GM12878 (cell line): Measurements from ENCODE around the gene ALOX12. TPM values are rescaled to one million over a fixed set of nuclear protein-coding genes. Genes with fewer than 3 reads are reported as not detected.

Experiments
- ATAC-seq: fragments of 200-7000 bp; cut with Tn5 transposase; 3 replicates; pipeline ENCODE4 v1.9.1; 2020; ENCODE audit warnings: mild to moderate bottlenecking, moderate library complexity
- BruUV-seq: library from RNA; stranded (reverse); fragments of 400-500 nt; replicated peaks from 2 replicates; lab custom pipeline; 2021; lab: Mats Ljungman, UMichigan
- CTCF ChIA-PET: fragments of 300-600 bp; sonication (Branson Sonifier 250); formaldehyde crosslinking; extraction: SDS; loops from one replicate; lab custom pipeline; 2021; ENCODE audit warnings: inconsistent platforms; lab: Yijun Ruan, JAX
- POLR2A ChIA-PET: fragments of 350-600 bp; formaldehyde crosslinking; extraction: SDS; loops from one replicate; lab custom pipeline; 2021; ENCODE audit warnings: inconsistent platforms; lab: Charles Lee
- RAD21 ChIA-PET: fragments of 300-600 bp; sonication (Branson Sonifier 250); formaldehyde crosslinking; loops from one replicate; lab custom pipeline; 2023; ENCODE audit warnings: antibody characterized with exemption; ENCODE audit not compliant: unreplicated experiment; lab: Charles Lee
- SMC1A ChIA-PET: fragments of 300-600 bp; sonication (Branson Sonifier 250); formaldehyde crosslinking; loops from one replicate; lab custom pipeline; 2023; ENCODE audit not compliant: unreplicated experiment, uncharacterized antibody; lab: Charles Lee
- DNase-seq: peaks from one replicate; pipeline ENCODE4 v3.0.0-alpha.2; 2011; ENCODE audit warnings: low read depth, low spot score
- FAIRE-seq: peaks from 3 replicates; lab custom pipeline; 2011; peaks lifted over from hg19 to GRCh38; lab: Jason Lieb, UNC
- H2AFZ ChIP-seq: 2 replicates; pipeline ENCODE4 v1.6.0; 2011; ENCODE audit warnings: low read depth, low read length, control low read depth; ENCODE audit not compliant: control insufficient read depth
- H3K27ac ChIP-seq: 2 replicates; pipeline ENCODE4 v1.5.1; 2011; ENCODE audit warnings: control low read depth; ENCODE audit not compliant: control insufficient read depth, insufficient read depth
- H3K27me3 ChIP-seq, 2 experiments: replicated peaks in 1 of 2; 2 replicates each; pipeline versions ENCODE4 v1.6.0 to v1.6.1; 2011; ENCODE audit warnings: low read length in 1 of 2; ENCODE audit not compliant: control insufficient read depth in 2 of 2, insufficient read depth in 2 of 2
- H3K36me3 ChIP-seq, 2 experiments: 2 replicates each; pipeline ENCODE4 v1.5.1; 2011; ENCODE audit warnings: low read length in 1 of 2; ENCODE audit not compliant: control insufficient read depth in 2 of 2, insufficient read depth in 2 of 2
- H3K4me1 ChIP-seq: 2 replicates; pipeline ENCODE4 v1.6.1; 2011; ENCODE audit warnings: mild to moderate bottlenecking, low read length, moderate library complexity, mixed read lengths; ENCODE audit not compliant: control insufficient read depth, insufficient read depth
- H3K4me2 ChIP-seq: 2 replicates; pipeline ENCODE4 v1.6.0; 2011; ENCODE audit warnings: control low read depth; ENCODE audit not compliant: control insufficient read depth, insufficient read depth
- H3K4me3 ChIP-seq: fragments of 200-600 bp; sonication (generic); 2 replicates; pipeline ENCODE4 v1.5.1; 2016
- H3K79me2 ChIP-seq: 2 replicates; pipeline ENCODE4 v1.6.0; 2011; ENCODE audit warnings: low read length; ENCODE audit not compliant: control insufficient read depth, insufficient read depth
- H3K9ac ChIP-seq: 2 replicates; pipeline ENCODE4 v1.8.0; 2011; ENCODE audit warnings: low read length, control low read depth, mixed read lengths; ENCODE audit not compliant: control insufficient read depth, insufficient read depth
- H3K9me3 ChIP-seq: replicated peaks from 3 replicates; pipeline ENCODE4 v1.5.1; 2011; ENCODE audit warnings: mild to moderate bottlenecking, low read length; ENCODE audit not compliant: control insufficient read depth, insufficient read depth
- H4K20me1 ChIP-seq: 2 replicates; pipeline ENCODE4 v1.6.0; 2011; ENCODE audit not compliant: control insufficient read depth, insufficient read depth
- EGR1 ChIP-seq, 2 experiments: IDR thresholded peaks; 1 replicate in 1 of 2; 2 replicates in 1 of 2; pipeline ENCODE4 v1.6.1; 2011 to 2012; ENCODE audit warnings: low read depth in 2 of 2, low read length in 2 of 2, borderline replicate concordance in 1 of 2, mild to moderate bottlenecking in 1 of 2, moderate library complexity in 1 of 2
- HDGF ChIP-seq: fragments of 450-650 bp; IDR thresholded peaks from 2 replicates; pipeline ENCODE4 v1.6.1; 2016; ENCODE audit warnings: antibody characterized with exemption
- LARP7 ChIP-seq: fragments of 450-650 bp; IDR thresholded peaks from 2 replicates; pipeline ENCODE4 v1.6.1; 2017; ENCODE audit warnings: mild to moderate bottlenecking
- NBN ChIP-seq: fragments of 450-650 bp; IDR thresholded peaks from 2 replicates; pipeline ENCODE4 v1.6.1; 2016
- NR2C2 ChIP-seq: IDR thresholded peaks from 2 replicates; pipeline ENCODE4 v1.6.1; 2011; ENCODE audit warnings: borderline replicate concordance, low read depth; ENCODE audit not compliant: control insufficient read depth, insufficient read length
- RELA ChIP-seq: fragments of 450-650 bp; IDR thresholded peaks from 2 replicates; pipeline ENCODE4 v1.8.0; 2014; ENCODE audit warnings: borderline replicate concordance; ENCODE audit not compliant: partially characterized antibody
- SMARCA5 ChIP-seq: fragments of 450-650 bp; IDR thresholded peaks from 2 replicates; pipeline ENCODE4 v1.6.1; 2017; ENCODE audit warnings: mild to moderate bottlenecking
- WGBS: methylation state at CpG from one replicate; pipeline ENCODE4 v1.1.6; 2016; ENCODE audit warnings: low lambda C conversion rate; ENCODE audit not compliant: insufficient replicate concordance, insufficient coverage; ENCODE audit errors: missing lambda C conversion rate; 5-methylcytosine and 5-hydroxymethylcytosine counted together
- in situ Hi-C: fragments of 300-500 bp; cut with MboI; formaldehyde crosslinking; loops from 9 replicates; pipeline ENCODE4 v1.14.3; 2018; ENCODE audit warnings: mixed read lengths
- intact Hi-C: fragments of 100-400 bp; cut with micrococcal nuclease; formaldehyde crosslinking; loops from one replicate; pipeline ENCODE4 v1.14.2; 2022; ENCODE audit not compliant: unreplicated experiment
- polyA plus RNA-seq, 11 experiments: library from polyadenylated mRNA; depleted of rRNA in 4 of 11; unstranded in 6 of 11; stranded (reverse) in 5 of 11; fragments of >200 nt; fragmentation: Nextera tagmentation in 4 of 11; fragmentation: Illumina TruSeq in 1 of 11; extraction: Ambion mirVana in 4 of 11; extraction: Trizol in 1 of 11; gene quantifications; 1 replicate in 1 of 11; 2 replicates in 10 of 11; pipeline versions ENCODE4 v1.2.1 to v1.2.3, GENCODE V29; 2011 to 2016; ENCODE audit warnings: inconsistent platforms in 2 of 11, missing spikeins in 2 of 11, low read depth in 1 of 11
- total RNA-seq, 4 experiments: library from RNA; depleted of rRNA in 3 of 4; stranded (reverse); fragments of >200 nt in 3 of 4; fragmentation: Illumina TruSeq in 1 of 4; extraction: Trizol in 1 of 4; gene quantifications; 2 replicates each; pipeline versions ENCODE4 v1.2.1 to v1.2.3, GENCODE V29; 2013 to 2021
- TF ChIP-seq, protein P1 (sequence below), 3 experiments: IDR thresholded peaks in 2 of 3; conservative IDR thresholded peaks in 1 of 3; 2 replicates each; pipeline ENCODE4 v1.5.1; 2011; ENCODE audit warnings: low read depth in 3 of 3, low read length in 3 of 3, mild to moderate bottlenecking in 3 of 3, control low read depth in 2 of 3, moderate library complexity in 2 of 3, inconsistent platforms in 1 of 3, mixed read lengths in 1 of 3; ENCODE audit not compliant: control insufficient read depth in 2 of 3, insufficient read depth in 1 of 3; ENCODE audit errors: extremely low read depth in 1 of 3

ALOX12 gene
- total and polyA plus RNA-seq, 10 of the 15 experiments (the other 5 are each of a cell fraction or from before 2014, with no cell fraction given) = 0.23 to 0.82 (median 0.58) TPM; not detected in 6

DNA sequence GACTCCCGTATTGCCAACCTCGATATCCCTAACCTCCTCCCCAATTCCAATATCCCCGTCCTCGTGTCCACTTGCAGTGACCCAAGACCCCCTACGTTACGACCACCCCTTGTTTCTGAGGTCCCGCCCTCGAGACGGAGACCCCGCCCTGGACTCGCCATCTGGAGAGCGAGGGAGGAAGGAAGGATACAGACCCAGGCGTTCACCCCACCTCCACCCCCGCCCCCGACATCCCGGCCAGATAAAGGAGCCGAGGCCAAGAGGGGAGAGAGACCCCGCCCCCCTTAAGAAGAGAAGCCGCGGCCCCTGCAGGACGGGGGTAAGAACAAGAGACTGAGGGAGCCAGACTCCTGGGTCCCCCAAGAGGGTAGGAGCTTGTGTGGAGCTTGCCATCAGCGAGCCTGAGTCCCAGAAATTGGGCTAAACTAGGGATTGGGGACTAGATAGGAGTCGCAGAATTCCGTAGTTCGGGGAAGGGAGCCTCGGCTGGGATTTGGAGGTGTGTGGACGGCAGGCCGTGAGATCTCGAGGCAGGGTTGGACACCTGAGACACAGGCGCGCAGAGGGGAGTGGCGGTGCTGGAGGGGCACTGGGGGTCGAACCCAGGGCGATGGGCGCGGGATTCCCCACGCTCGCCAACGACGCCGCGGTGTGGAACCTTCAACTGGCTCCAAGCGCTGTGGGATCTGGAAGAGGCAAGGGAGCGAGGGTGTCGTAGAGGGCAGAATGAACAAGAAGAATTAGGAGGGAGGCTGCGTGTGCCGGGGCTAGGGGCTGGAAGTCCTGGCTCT lies 27.1 kb downstream of the ALOX12 start, which contains the start of gene BCL6B:
Gene BCL6B, plus strand, starts transcription at position 270 of the 791 bp plus-strand sequence. CDS start 622 bp downstream, outside the sequence.
- WGBS = 39% methylated on average over 46 of the region's 47 CpGs
- Histone ChIP-seq H3K9ac (peak within 1 kb of the TSS; percentile 17; the same call in 1 of the 2 replicates), H3K4me3 (peak within 1 kb of the TSS; percentile 40; the same call in 1 of the 2 replicates), H3K9me3 (no peaks in the 10 kb centered on the region), H3K36me3 (no peaks in the 10 kb centered on the region), H3K79me2 (no peaks in the 10 kb centered on the region), H3K4me2 (peak within 1 kb of the TSS; percentile 66), H4K20me1 (no peaks in the 10 kb centered on the region), H2AFZ (peak within 1 kb of the TSS; percentile 92), H3K27me3 (no peaks in the 10 kb centered on the region), H3K4me1 (peaks cover 17% of the 10 kb centered on the region), H3K27ac (peak within 1 kb of the TSS; percentile 18; the same call in 1 of the 2 replicates)
- FAIRE-seq = no peak
- RAD21 ChIA-PET = interaction anchor here (1.0 to 4.0 kb wide), 10 partner anchors 8 to 180 kb away, joined by 3 to 39 read pairs (median 10); partner anchors contain the start of genes RNASEK, SLC16A11 and SLC16A13
- CTCF ChIA-PET = interaction anchor here (0.7 to 8.8 kb wide), 14 partner anchors 8 to 169 kb away, joined by 3 to 167 read pairs (median 8); partner anchors contain the start of genes RNASEK and SLC16A13
- 0 out of 2 replicates have a peak, but pooled peaks have one; percentile 42 for TF ChIP-seq NBN
- peak; percentile 12 for TF ChIP-seq RELA
- TF ChIP-seq NR2C2 = no peak
- 0 out of 2 replicates have a peak, but pooled peaks have one; percentile 20 for TF ChIP-seq SMARCA5
- 0 out of 2 replicates have a peak, but pooled peaks have one; percentile 23 for TF ChIP-seq LARP7
- TF ChIP-seq HDGF = 0 out of 2 replicates have a peak, but pooled peaks have one; percentile 30
- TF ChIP-seq EGR1 (IDR thresholded peaks at IDR 0.05; ENCODE audit: borderline replicate concordance in 1 of 2, low read depth in 2 of 2, low read length in 2 of 2) = 0 out of 3 replicates have a peak, but pooled peaks of 1 of the 2 experiments have one; percentile 27
- TF ChIP-seq, protein P1, sequence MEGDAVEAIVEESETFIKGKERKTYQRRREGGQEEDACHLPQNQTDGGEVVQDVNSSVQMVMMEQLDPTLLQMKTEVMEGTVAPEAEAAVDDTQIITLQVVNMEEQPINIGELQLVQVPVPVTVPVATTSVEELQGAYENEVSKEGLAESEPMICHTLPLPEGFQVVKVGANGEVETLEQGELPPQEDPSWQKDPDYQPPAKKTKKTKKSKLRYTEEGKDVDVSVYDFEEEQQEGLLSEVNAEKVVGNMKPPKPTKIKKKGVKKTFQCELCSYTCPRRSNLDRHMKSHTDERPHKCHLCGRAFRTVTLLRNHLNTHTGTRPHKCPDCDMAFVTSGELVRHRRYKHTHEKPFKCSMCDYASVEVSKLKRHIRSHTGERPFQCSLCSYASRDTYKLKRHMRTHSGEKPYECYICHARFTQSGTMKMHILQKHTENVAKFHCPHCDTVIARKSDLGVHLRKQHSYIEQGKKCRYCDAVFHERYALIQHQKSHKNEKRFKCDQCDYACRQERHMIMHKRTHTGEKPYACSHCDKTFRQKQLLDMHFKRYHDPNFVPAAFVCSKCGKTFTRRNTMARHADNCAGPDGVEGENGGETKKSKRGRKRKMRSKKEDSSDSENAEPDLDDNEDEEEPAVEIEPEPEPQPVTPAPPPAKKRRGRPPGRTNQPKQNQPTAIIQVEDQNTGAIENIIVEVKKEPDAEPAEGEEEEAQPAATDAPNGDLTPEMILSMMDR (IDR thresholded peaks at IDR 0.05 in 2 of 3, conservative IDR thresholded peaks at IDR 0.05 in 1 of 3; ENCODE audit: control insufficient read depth in 2 of 3, extremely low read depth in 1 of 3, insufficient read depth in 1 of 3, low read depth in 3 of 3, low read length in 3 of 3) = no peak
- intact Hi-C loops (loop anchor here (1.0 kb wide), 1 partner anchor 110 kb away; no protein-coding TSS in a partner anchor), in situ Hi-C loops (no loop called here)
- DNase-seq = no peak
- no peak for ATAC-seq
- BruUV-seq = no TSS peak
- SMC1A ChIA-PET = interaction anchor here (1.3 to 2.8 kb wide), 8 partner anchors 12 to 363 kb away, joined by 3 to 22 read pairs (median 13); partner anchors contain the start of gene RNASEK
- POLR2A ChIA-PET = interaction anchor here (0.6 to 5.4 kb wide), 9 partner anchors 7 to 842 kb away, joined by 3 to 39 read pairs (median 3); partner anchors contain the start of genes ELP5 and SLC16A13
